HepG2 (cell line): ENCODE measurements around the gene MYO18A. TPM values are rescaled to one million over a fixed set of nuclear protein-coding genes. Genes with fewer than 3 reads are reported as not detected.

Experiments used
- ATAC-seq: fragments of 200-7000 bp; cut with Tn5 transposase; 3 replicates; pipeline ENCODE4 v1.9.1; 2020; ENCODE audit warnings: mild to moderate bottlenecking, moderate library complexity
- BruUV-seq: library from RNA; stranded (reverse); fragments of 400-500 nt; replicated peaks from 2 replicates; lab custom pipeline; 2021; lab: Mats Ljungman, UMichigan
- CTCF ChIA-PET: fragments of 300-600 bp; formaldehyde crosslinking; extraction: SDS; loops from one replicate; lab custom pipeline; 2021; ENCODE audit warnings: low total read pairs, inconsistent platforms, low intra/inter-chr PET ratio; lab: Yijun Ruan, JAX
- POLR2A ChIA-PET: fragments of 350-600 bp; sonication (Branson Sonifier 250); formaldehyde crosslinking; loops from one replicate; lab custom pipeline; 2020; ENCODE audit warnings: antibody characterized with exemption, inconsistent platforms; lab: Yijun Ruan, JAX
- DNase-seq: peaks from one replicate; pipeline ENCODE4 v3.0.0-alpha.2; 2015; ENCODE audit warnings: low spot score
- FAIRE-seq: peaks from 3 replicates; lab custom pipeline; 2011; peaks lifted over from hg19 to GRCh38; lab: Jason Lieb, UNC
- H2AFZ ChIP-seq: one replicate; pipeline ENCODE4 v1.6.1; 2011; ENCODE audit warnings: low read length, inconsistent platforms
- H3K27ac ChIP-seq: fragments of 300-600 bp; 3 replicates; pipeline ENCODE4 v1.8.0; 2011; ENCODE audit warnings: mixed run types, mild to moderate bottlenecking, mixed read lengths, low read length, inconsistent platforms; ENCODE audit not compliant: insufficient read depth; ENCODE audit errors: extremely low read length
- H3K27me3 ChIP-seq, 2 experiments: fragments of 200-600 bp in 1 of 2; 2 replicates in 1 of 2; 3 replicates in 1 of 2; pipeline versions ENCODE4 v1.6.0 to v1.8.0; 2011; ENCODE audit warnings: low read length in 2 of 2, mild to moderate bottlenecking in 2 of 2, moderate library complexity in 2 of 2, inconsistent platforms in 1 of 2; ENCODE audit not compliant: insufficient read depth in 2 of 2, control insufficient read depth in 1 of 2
- H3K36me3 ChIP-seq, 2 experiments: fragments of 200-600 bp in 1 of 2; replicated peaks in 1 of 2; 2 replicates in 1 of 2; 3 replicates in 1 of 2; pipeline versions ENCODE4 v1.5.1 to v1.8.0; 2011; ENCODE audit warnings: low read length in 2 of 2, inconsistent platforms in 1 of 2; ENCODE audit not compliant: insufficient read depth in 2 of 2, control insufficient read depth in 1 of 2
- H3K4me1 ChIP-seq: 2 replicates; pipeline ENCODE4 v1.5.1; 2012; ENCODE audit warnings: low read length, inconsistent platforms; ENCODE audit not compliant: insufficient read depth
- H3K4me2 ChIP-seq: 2 replicates; pipeline ENCODE4 v1.6.0; 2011; ENCODE audit warnings: low read depth, low read length, inconsistent platforms
- H3K4me3 ChIP-seq, 3 experiments: fragments of 200-600 bp in 1 of 3; sonication (generic), shearing (Covaris generic) in 1 of 3; replicated peaks in 1 of 3; 2 replicates each; pipeline ENCODE4 v1.5.1; 2011 to 2016; ENCODE audit warnings: low read length in 3 of 3, inconsistent platforms in 2 of 3, low read depth in 2 of 3, mild to moderate bottlenecking in 2 of 3, control low read depth in 1 of 3, mixed read lengths in 1 of 3; ENCODE audit not compliant: insufficient read depth in 1 of 3
- H3K79me2 ChIP-seq: one replicate; pipeline ENCODE4 v1.6.1; 2011; ENCODE audit warnings: low read length, inconsistent platforms; ENCODE audit not compliant: insufficient read depth
- H3K9ac ChIP-seq: 2 replicates; pipeline ENCODE4 v1.6.0; 2011; ENCODE audit warnings: mild to moderate bottlenecking, low read depth, low read length, inconsistent platforms; ENCODE audit not compliant: insufficient read depth
- H3K9me3 ChIP-seq: 2 replicates; pipeline ENCODE4 v1.5.1; 2012; ENCODE audit warnings: mild to moderate bottlenecking, low read length
- H4K20me1 ChIP-seq: 2 replicates; pipeline ENCODE4 v1.6.0; 2011; ENCODE audit warnings: inconsistent platforms, mild to moderate bottlenecking, low read length, moderate library complexity; ENCODE audit not compliant: insufficient read depth
- ASH2L ChIP-seq: fragments of 300-600, 200-600 bp; sonication (generic); IDR thresholded peaks from 2 replicates; pipeline ENCODE4 v1.7.0; 2017; ENCODE audit warnings: low read depth, mild to moderate bottlenecking, moderate library complexity, mixed read lengths, low read length; ENCODE audit not compliant: insufficient read length
- ZFX ChIP-seq: sonication (generic); formaldehyde crosslinking; IDR thresholded peaks from 2 replicates; pipeline ENCODE4 v1.4.0; 2020; ENCODE audit warnings: mild to moderate bottlenecking, low read depth, missing genetic modification reagents, moderate library complexity
- ZFY ChIP-seq: sonication (generic); formaldehyde crosslinking; IDR thresholded peaks from 2 replicates; pipeline ENCODE4 v1.4.0; 2020; ENCODE audit warnings: missing genetic modification reagents
- ZMYM4 ChIP-seq: sonication (generic); formaldehyde crosslinking; IDR thresholded peaks from 2 replicates; pipeline ENCODE4 v1.8.1; 2023; ENCODE audit warnings: mild to moderate bottlenecking, missing genetic modification reagents
- WGBS: methylation state at CpG from one replicate; pipeline ENCODE4 v1.1.6; 2017; ENCODE audit warnings: low lambda C conversion rate; 5-methylcytosine and 5-hydroxymethylcytosine counted together
- in situ Hi-C: cut with HindIII; loops from 2 replicates; pipeline ENCODE4 v1.10.0; 2017; ENCODE audit warnings: low pct_unique_long_range_greater_than_20kb; ENCODE audit not compliant: extremely low pct_ligation_motif_present
- intact Hi-C: fragments of 100-400 bp; cut with micrococcal nuclease; formaldehyde crosslinking; loops from one replicate; pipeline ENCODE4 v1.10.0; 2022; ENCODE audit not compliant: unreplicated experiment
- polyA plus RNA-seq, 8 experiments: library from polyadenylated mRNA; depleted of rRNA in 3 of 8; stranded (reverse) in 7 of 8; unstranded in 1 of 8; fragments of >200 nt; fragmentation: Illumina TruSeq in 4 of 8; extraction: Trizol in 4 of 8; gene quantifications; 2 replicates each; pipeline versions ENCODE4 v1.2.1 to v1.2.3, GENCODE V29; 2011 to 2016; ENCODE audit warnings: low read depth in 4 of 8, missing spikeins in 1 of 8, mixed read lengths in 1 of 8; ENCODE audit not compliant: insufficient read depth in 1 of 8
- total RNA-seq, 5 experiments: library from RNA; depleted of rRNA; stranded (reverse); fragments of >200 nt; fragmentation: Illumina TruSeq; extraction: Trizol; gene quantifications; 2 replicates each; pipeline ENCODE4 v1.2.3, GENCODE V29; 2016; ENCODE audit warnings: low read depth in 1 of 5
- TF ChIP-seq, protein P1 (sequence below): sonication (generic); formaldehyde crosslinking; IDR thresholded peaks from 2 replicates; pipeline ENCODE4 v1.5.1; 2020; ENCODE audit warnings: mild to moderate bottlenecking, missing genetic modification reagents, borderline replicate concordance

Gene MYO18A
- total and polyA plus RNA-seq, 2 of the 13 experiments (the other 11 are each of a cell fraction or from before 2014, with no cell fraction given), result 16.8 to 24.8 TPM

DNA sequence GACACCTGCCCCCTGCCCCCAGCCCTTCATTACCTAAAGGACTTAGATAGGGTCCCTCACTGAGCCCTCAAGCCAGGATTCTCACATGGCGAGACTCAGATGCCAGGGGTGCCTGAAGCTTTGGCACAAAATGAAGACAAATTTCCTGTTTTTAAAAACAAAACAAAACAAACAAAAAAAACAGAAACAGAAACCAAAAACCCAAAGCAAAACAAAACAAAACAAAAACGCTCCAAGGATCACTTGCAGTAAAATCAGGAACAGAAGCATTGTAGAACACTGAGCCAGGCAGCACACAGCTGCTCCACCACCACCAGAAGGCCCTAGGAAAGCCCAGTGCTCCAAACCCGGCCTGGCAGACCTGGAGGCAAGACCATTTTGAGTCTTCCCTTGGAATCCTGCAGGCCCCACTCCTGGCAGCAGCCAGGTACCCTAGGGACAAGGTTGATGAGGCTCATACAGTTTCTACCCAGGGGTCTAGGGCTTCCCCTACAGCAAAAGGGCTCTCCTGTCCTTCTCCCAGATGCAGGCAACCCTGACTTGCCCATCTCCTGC is 20.8 kb downstream of the MYO18A start:
- Histone ChIP-seq H3K4me2 (peak overlapping the region; percentile 71), H3K9ac (peak overlapping the region; percentile 54), H3K79me2 (peaks cover 83% of the 10 kb centered on the region), H2AFZ (no peak overlapping the region), H3K4me3 (peak overlapping the region in 1 of 3 experiments; percentile 44; a peak in 1 of 6 replicates), H3K27me3 (no peaks in the 10 kb centered on the region), H4K20me1 (peaks cover 15% of the 10 kb centered on the region), H3K27ac (peak overlapping the region; percentile 73), H3K9me3 (no peaks in the 10 kb centered on the region), H3K4me1 (peaks cover 86% of the 10 kb centered on the region), H3K36me3 (peaks cover 8 to 27% of the 10 kb centered on the region in 2 experiments)
- WGBS, result 68% methylated on average over 2 of the region's 3 CpGs
- DNase-seq (no peak), FAIRE-seq (no peak), ATAC-seq (no peak)
- intact Hi-C loops (loop anchor here (10.0 kb wide), 1 partner anchor 135 kb away; the partner anchor contains the start of gene NUFIP2), in situ Hi-C loops (no loop called here)
- POLR2A ChIA-PET, result interaction anchor here (2.1 to 21.6 kb wide), 2 partner anchors 10 to 19 kb away, joined by 7 to 618 read pairs; partner anchors contain the start of gene MYO18A
- BruUV-seq, result no TSS peak
- CTCF ChIA-PET, result no interaction called here
- TF ChIP-seq ZFY (0 out of 2 replicates have a peak, but pooled peaks have one; percentile 19), ZFX (0 out of 2 replicates have a peak, but pooled peaks have one; percentile 3), ASH2L (peak; percentile 3), ZMYM4 (CRISPR knock-in tag) (no peak)

DNA sequence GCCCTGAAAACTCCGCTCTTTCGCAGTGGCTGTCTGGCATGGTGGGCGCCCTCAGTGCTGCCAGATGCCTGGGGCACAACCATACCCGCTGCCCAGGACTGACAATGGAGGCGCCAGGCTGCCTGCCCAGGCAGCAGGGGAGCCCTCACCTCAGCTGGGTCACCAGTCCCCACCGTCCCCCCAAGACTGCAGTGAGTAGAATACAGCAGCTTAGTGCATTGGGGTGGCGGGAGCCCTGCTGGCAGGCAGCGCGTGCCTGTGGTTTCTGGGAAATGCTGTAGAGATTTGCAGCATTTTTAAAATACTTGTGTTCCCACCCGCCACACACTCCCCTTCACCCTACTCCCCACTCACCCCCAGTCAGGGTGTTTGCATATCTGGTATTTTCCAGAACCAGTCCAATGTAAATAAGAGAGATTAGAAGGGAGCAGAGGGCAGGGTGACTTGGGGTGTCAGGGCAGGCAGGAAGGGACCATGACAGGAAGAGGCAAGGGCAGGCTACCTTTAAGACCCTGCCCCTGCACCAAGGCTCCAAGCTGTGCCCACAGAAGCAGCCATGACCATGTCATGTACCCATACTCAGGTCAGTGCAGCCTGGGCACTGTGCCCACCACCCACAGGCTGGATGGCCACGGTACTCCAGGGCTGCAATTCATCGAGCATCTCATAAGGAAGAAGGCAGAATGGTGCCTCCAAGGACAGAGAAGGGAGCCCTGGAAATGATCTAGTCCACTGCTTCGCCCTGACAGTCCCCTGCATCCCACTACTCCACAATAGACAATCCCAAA is 21.5 kb downstream of the MYO18A start:
- peak overlapping the region in 1 of 3 experiments; percentile 44; a peak in 1 of 6 replicates for H3K4me3 ChIP-seq
- POLR2A ChIA-PET, result interaction anchor here (21.6 kb wide), 1 partner anchor 19 kb away, joined by 618 read pairs; the partner anchor contains the start of gene MYO18A
- TF ChIP-seq, protein P1, sequence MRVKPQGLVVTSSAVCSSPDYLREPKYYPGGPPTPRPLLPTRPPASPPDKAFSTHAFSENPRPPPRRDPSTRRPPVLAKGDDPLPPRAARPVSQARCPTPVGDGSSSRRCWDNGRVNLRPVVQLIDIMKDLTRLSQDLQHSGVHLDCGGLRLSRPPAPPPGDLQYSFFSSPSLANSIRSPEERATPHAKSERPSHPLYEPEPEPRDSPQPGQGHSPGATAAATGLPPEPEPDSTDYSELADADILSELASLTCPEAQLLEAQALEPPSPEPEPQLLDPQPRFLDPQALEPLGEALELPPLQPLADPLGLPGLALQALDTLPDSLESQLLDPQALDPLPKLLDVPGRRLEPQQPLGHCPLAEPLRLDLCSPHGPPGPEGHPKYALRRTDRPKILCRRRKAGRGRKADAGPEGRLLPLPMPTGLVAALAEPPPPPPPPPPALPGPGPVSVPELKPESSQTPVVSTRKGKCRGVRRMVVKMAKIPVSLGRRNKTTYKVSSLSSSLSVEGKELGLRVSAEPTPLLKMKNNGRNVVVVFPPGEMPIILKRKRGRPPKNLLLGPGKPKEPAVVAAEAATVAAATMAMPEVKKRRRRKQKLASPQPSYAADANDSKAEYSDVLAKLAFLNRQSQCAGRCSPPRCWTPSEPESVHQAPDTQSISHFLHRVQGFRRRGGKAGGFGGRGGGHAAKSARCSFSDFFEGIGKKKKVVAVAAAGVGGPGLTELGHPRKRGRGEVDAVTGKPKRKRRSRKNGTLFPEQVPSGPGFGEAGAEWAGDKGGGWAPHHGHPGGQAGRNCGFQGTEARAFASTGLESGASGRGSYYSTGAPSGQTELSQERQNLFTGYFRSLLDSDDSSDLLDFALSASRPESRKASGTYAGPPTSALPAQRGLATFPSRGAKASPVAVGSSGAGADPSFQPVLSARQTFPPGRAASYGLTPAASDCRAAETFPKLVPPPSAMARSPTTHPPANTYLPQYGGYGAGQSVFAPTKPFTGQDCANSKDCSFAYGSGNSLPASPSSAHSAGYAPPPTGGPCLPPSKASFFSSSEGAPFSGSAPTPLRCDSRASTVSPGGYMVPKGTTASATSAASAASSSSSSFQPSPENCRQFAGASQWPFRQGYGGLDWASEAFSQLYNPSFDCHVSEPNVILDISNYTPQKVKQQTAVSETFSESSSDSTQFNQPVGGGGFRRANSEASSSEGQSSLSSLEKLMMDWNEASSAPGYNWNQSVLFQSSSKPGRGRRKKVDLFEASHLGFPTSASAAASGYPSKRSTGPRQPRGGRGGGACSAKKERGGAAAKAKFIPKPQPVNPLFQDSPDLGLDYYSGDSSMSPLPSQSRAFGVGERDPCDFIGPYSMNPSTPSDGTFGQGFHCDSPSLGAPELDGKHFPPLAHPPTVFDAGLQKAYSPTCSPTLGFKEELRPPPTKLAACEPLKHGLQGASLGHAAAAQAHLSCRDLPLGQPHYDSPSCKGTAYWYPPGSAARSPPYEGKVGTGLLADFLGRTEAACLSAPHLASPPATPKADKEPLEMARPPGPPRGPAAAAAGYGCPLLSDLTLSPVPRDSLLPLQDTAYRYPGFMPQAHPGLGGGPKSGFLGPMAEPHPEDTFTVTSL (CRISPR knock-in tag), result 0 out of 2 replicates have a peak, but pooled peaks have one; percentile 60

More for the DNA sequence above, 21.5 kb downstream of the MYO18A start:
- in situ Hi-C loops (no loop called here), intact Hi-C loops (loop anchor here (10.0 kb wide), 1 partner anchor 136 kb away; the partner anchor contains the start of gene NUFIP2)
- no peaks in the 10 kb centered on the region for H3K27me3 ChIP-seq
- H2AFZ ChIP-seq, result no peak overlapping the region
- 33% methylated on average over 4 of the region's 13 CpGs for whole genome bisulfite sequencing
- H3K4me1 ChIP-seq, result peaks cover 93% of the 10 kb centered on the region
- H3K27ac ChIP-seq, result peak overlapping the region; percentile 73
- peaks cover 15% of the 10 kb centered on the region for H4K20me1 ChIP-seq
- peak; percentile 88 for DNase-seq
- H3K79me2 ChIP-seq, result peaks cover 87% of the 10 kb centered on the region
- ATAC-seq, result peak; percentile 54
- peak; percentile 51 for FAIRE-seq
- peak overlapping the region; percentile 71 for H3K4me2 ChIP-seq
- H3K9me3 ChIP-seq, result no peaks in the 10 kb centered on the region
- CTCF ChIA-PET, result no interaction called here
- H3K9ac ChIP-seq, result peak overlapping the region; percentile 54
- H3K36me3 ChIP-seq, result peaks cover 6 to 23% of the 10 kb centered on the region in 2 experiments; a peak in 4 of 5 replicates
- BruUV-seq, result no TSS peak
